Measurements from ENCODE around the gene GTPBP8.

DNA sequence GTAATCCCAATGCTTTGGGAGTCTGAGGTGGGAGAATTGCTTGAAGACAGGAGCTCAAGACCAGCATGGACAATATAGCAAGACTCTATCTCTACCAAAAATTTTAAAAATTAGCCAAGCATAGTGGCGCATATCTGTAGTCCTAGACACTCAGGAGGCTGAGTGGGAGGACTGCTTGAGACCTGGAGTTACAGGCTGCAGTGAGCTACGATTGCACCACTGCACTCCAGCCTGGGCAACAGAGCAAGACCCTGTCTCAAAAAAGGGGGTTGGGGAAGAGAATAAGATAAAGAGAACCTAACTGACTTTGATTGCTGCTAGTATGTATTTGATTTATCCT lies 16.6 kb upstream of the GTPBP8 start:
- TF ChIP-seq, protein P1, sequence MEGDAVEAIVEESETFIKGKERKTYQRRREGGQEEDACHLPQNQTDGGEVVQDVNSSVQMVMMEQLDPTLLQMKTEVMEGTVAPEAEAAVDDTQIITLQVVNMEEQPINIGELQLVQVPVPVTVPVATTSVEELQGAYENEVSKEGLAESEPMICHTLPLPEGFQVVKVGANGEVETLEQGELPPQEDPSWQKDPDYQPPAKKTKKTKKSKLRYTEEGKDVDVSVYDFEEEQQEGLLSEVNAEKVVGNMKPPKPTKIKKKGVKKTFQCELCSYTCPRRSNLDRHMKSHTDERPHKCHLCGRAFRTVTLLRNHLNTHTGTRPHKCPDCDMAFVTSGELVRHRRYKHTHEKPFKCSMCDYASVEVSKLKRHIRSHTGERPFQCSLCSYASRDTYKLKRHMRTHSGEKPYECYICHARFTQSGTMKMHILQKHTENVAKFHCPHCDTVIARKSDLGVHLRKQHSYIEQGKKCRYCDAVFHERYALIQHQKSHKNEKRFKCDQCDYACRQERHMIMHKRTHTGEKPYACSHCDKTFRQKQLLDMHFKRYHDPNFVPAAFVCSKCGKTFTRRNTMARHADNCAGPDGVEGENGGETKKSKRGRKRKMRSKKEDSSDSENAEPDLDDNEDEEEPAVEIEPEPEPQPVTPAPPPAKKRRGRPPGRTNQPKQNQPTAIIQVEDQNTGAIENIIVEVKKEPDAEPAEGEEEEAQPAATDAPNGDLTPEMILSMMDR (IDR thresholded peaks at IDR 0.05): no peak
- no peak for TF ChIP-seq POLR2AphosphoS5 (IDR thresholded peaks at IDR 0.05)
- no peak for TF ChIP-seq POLR2A (IDR thresholded peaks at IDR 0.05; ENCODE audit: low read depth)
